Right lobe of liver (tissue), 4 donors: Measurements from ENCODE around the gene EXOC4.

Source experiments
- POLR2A ChIP-seq: fragments of 450-650 bp; IDR thresholded peaks from one replicate; pipeline ENCODE4 v1.6.1; 2017; ENCODE audit warnings: antibody characterized with exemption, mild to moderate bottlenecking
- TF ChIP-seq, protein P1 (sequence below), 4 donors: fragments of 200-600 bp in 3 of 4; fragments of 450-650 bp in 1 of 4; IDR thresholded peaks; one replicate each; pipeline versions ENCODE4 v1.5.1 to v1.8.0; 2016 to 2022; ENCODE audit warnings: antibody characterized with exemption in 4 of 4, mild to moderate bottlenecking in 2 of 4
- donor health status: DM: no; HTN: no; CAD: no.
- donor health status: DM: no; HTN: no; CAD: no.
- donor health status: DM: no; HTN: yes; CAD: no.

DNA sequence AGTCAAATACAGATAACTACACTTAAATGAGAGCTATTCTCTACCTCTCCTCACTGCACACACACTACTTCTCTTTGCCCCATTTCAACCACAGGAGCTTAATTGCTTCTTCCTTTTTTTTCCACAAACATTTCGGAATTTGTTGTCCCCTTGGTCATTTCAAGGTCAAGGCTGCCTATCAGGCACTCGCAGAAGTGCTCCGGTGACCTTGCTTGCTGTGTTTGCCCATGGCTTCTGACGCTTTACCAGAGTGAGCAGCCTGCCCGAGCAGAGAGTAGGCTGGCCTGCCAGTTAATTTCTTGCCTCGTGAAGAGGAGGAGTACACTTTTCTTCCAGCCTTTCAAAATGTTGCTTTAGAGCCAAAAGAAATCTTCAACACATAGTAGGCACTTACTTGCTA, 577.2 kb downstream of the EXOC4 start:
- TF ChIP-seq, protein P1, sequence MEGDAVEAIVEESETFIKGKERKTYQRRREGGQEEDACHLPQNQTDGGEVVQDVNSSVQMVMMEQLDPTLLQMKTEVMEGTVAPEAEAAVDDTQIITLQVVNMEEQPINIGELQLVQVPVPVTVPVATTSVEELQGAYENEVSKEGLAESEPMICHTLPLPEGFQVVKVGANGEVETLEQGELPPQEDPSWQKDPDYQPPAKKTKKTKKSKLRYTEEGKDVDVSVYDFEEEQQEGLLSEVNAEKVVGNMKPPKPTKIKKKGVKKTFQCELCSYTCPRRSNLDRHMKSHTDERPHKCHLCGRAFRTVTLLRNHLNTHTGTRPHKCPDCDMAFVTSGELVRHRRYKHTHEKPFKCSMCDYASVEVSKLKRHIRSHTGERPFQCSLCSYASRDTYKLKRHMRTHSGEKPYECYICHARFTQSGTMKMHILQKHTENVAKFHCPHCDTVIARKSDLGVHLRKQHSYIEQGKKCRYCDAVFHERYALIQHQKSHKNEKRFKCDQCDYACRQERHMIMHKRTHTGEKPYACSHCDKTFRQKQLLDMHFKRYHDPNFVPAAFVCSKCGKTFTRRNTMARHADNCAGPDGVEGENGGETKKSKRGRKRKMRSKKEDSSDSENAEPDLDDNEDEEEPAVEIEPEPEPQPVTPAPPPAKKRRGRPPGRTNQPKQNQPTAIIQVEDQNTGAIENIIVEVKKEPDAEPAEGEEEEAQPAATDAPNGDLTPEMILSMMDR (IDR thresholded peaks at IDR 0.05): no peak
- TF ChIP-seq POLR2A: no peak
